Endothelial cell (in vitro differentiated cells): ENCODE results near the gene SINHCAF. TPM values are rescaled to one million over a fixed set of nuclear protein-coding genes. Genes with fewer than 3 reads are reported as not detected.
A peak's percentile ranks its signal among the peaks of the same experiment; 100 is the strongest.

ENCODE experiments used
- DNase-seq: peaks from one replicate; pipeline ENCODE4 v3.0.0; 2021; ENCODE audit warnings: low spot score
- H3K27ac Mint-ChIP-seq: one replicate; pipeline ENCODE4 v1.8.0; 2021; ENCODE audit warnings: mixed read lengths, inconsistent platforms; ENCODE audit not compliant: unreplicated experiment
- H3K27me3 Mint-ChIP-seq: one replicate; pipeline ENCODE4 v1.8.0; 2021; ENCODE audit warnings: mild to moderate bottlenecking, moderate library complexity, mixed read lengths, inconsistent platforms; ENCODE audit not compliant: unreplicated experiment
- H3K36me3 Mint-ChIP-seq: one replicate; pipeline ENCODE4 v1.8.0; 2021; ENCODE audit warnings: mild to moderate bottlenecking, low read depth, mixed read lengths, inconsistent platforms; ENCODE audit not compliant: unreplicated experiment
- H3K4me1 Mint-ChIP-seq: one replicate; pipeline ENCODE4 v1.8.0; 2021; ENCODE audit warnings: mild to moderate bottlenecking, mixed read lengths, inconsistent platforms; ENCODE audit not compliant: unreplicated experiment
- H3K4me3 Mint-ChIP-seq: one replicate; pipeline ENCODE4 v1.8.0; 2021; ENCODE audit warnings: mild to moderate bottlenecking, mixed read lengths, inconsistent platforms; ENCODE audit not compliant: unreplicated experiment
- H3K9me3 Mint-ChIP-seq: one replicate; pipeline ENCODE4 v1.8.0; 2021; ENCODE audit warnings: mixed read lengths, inconsistent platforms; ENCODE audit not compliant: unreplicated experiment
- total RNA-seq: library from RNA; stranded (reverse); fragmentation: NEBNext Ultra II Directional; extraction: Animal tissue kit (Norgen Biotek cat#: 25700); gene quantifications from one replicate; pipeline ENCODE4 v1.2.1, GENCODE V29; 2021; ENCODE audit not compliant: unreplicated experiment
- TF ChIP-seq, protein P1 (sequence below): fragments of 200-600 bp; sonication (generic); IDR thresholded peaks from one replicate; pipeline ENCODE4 v1.5.0; 2021; ENCODE audit warnings: antibody characterized with exemption; ENCODE audit not compliant: unreplicated experiment

The SINHCAF gene
- total RNA-seq, 1 donor from 2014 or later, result 205 TPM

DNA sequence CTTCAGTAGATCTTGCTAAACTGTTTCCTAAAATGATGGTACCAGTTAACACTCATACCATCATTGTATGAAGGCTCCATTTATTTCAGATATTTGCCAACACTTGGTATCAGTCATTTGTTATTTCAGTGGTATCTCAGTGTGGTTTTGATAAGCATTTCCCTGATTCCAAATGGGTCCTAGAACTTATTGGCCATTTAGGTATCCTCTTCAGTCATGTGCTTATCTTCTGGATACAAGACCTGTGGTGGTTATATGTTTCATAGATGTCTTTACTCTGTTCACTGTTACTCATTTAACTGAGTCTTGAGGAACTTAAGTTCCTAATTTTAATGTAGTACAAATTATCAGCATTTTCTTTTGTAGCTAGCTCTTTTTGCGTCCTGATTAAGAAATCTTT lies 13.5 kb downstream of the SINHCAF start:
- no peaks in the 10 kb centered on the region for H3K9me3 Mint-ChIP-seq
- TF ChIP-seq, protein P1, sequence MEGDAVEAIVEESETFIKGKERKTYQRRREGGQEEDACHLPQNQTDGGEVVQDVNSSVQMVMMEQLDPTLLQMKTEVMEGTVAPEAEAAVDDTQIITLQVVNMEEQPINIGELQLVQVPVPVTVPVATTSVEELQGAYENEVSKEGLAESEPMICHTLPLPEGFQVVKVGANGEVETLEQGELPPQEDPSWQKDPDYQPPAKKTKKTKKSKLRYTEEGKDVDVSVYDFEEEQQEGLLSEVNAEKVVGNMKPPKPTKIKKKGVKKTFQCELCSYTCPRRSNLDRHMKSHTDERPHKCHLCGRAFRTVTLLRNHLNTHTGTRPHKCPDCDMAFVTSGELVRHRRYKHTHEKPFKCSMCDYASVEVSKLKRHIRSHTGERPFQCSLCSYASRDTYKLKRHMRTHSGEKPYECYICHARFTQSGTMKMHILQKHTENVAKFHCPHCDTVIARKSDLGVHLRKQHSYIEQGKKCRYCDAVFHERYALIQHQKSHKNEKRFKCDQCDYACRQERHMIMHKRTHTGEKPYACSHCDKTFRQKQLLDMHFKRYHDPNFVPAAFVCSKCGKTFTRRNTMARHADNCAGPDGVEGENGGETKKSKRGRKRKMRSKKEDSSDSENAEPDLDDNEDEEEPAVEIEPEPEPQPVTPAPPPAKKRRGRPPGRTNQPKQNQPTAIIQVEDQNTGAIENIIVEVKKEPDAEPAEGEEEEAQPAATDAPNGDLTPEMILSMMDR, result no peak
- no peak for DNase-seq
- peaks cover 24% of the 10 kb centered on the region for H3K36me3 Mint-ChIP-seq
- H3K27ac Mint-ChIP-seq, result no peak overlapping the region
- peaks cover 3% of the 10 kb centered on the region for H3K27me3 Mint-ChIP-seq
- H3K4me1 Mint-ChIP-seq, result peaks cover 51% of the 10 kb centered on the region
- no peak overlapping the region for H3K4me3 Mint-ChIP-seq

DNA sequence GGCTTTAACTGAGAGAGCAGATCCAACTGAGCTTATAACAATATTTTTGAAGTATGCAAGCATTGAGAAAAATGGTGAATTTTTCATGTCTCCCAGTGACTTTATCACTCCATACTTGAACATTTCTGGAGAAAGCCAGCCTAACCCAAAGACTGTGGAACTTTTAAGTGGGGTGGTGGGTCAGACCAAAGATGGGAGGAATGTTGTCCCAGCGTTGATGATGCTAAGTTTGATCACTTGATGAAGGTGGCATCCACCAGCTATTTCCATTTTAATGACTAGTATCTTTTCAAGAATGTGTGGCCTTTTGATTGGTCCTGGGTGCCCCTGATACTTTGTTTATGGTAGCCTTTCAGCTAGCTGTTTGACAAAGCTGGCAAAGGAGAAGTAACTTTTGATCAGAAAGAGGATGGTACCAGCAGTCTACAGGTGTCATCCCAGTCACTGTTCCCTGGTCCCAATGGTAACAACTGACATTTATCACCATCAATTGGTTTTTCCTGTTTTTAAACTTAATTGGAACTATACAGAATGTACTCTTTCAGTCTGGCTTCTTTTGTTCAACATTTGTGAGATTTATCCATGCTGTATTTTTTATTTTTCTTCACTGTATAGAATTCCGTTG lies 14.2 kb downstream of the SINHCAF start:
- Mint-ChIP-seq H3K4me1 (peaks cover 48% of the 10 kb centered on the region), H3K27me3 (peaks cover 6% of the 10 kb centered on the region), H3K4me3 (peak overlapping the region; percentile 39), H3K27ac (peak overlapping the region; percentile 54), H3K36me3 (peaks cover 27% of the 10 kb centered on the region), H3K9me3 (no peaks in the 10 kb centered on the region)
- TF ChIP-seq, protein P1, result no peak
- DNase-seq, result no peak

DNA sequence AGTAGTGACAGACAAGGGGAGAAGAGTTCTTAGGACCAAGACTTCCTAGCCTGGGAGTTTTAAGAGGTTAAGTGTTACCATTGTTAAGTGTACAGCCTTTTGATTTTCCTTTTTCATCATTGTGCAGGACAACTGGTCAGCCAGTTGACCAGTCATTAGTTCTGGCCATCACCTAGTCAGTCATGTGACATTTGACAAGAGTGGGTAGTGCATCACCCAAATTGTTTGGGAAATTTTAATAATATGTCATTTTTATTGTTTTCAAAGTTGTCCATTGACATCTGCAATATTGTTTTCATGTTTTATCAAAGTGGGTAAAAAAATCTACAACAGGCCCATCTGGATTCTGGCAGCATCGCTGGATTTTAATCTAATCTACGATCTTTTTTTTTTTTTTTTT lies 15.5 kb downstream of the SINHCAF start:
- Mint-ChIP-seq H3K4me1 (peaks cover 48% of the 10 kb centered on the region), H3K36me3 (peaks cover 33% of the 10 kb centered on the region), H3K27me3 (peaks cover 6% of the 10 kb centered on the region), H3K4me3 (no peak overlapping the region), H3K27ac (peak overlapping the region; percentile 20), H3K9me3 (no peaks in the 10 kb centered on the region)
- DNase-seq, result no peak
- TF ChIP-seq, protein P1, result no peak

DNA sequence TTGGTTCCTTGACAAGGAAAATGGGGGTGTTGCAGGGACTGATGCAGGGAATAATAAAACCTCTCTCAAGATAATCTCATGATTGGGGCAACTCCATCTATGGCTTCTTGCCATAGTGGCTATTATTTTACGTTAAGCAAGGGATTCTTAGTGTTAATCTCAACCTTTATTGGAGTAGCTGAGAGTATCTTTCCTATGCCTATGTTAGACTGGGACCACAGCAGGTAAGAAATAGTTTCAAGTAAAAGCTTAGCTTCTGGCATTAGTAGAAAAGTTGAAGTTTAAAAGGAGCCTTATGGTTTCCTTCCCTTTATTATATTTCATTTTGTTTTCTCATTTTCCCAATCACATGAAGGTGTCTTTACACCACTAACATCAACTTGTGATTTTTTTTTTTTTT lies 16.7 kb downstream of the SINHCAF start:
- H3K9me3 Mint-ChIP-seq, result no peaks in the 10 kb centered on the region
- H3K36me3 Mint-ChIP-seq, result peaks cover 43% of the 10 kb centered on the region
- no peak overlapping the region for H3K27ac Mint-ChIP-seq
- TF ChIP-seq, protein P1, result no peak
- no peak for DNase-seq
- peaks cover 6% of the 10 kb centered on the region for H3K27me3 Mint-ChIP-seq
- peaks cover 42% of the 10 kb centered on the region for H3K4me1 Mint-ChIP-seq
- no peak overlapping the region for H3K4me3 Mint-ChIP-seq

DNA sequence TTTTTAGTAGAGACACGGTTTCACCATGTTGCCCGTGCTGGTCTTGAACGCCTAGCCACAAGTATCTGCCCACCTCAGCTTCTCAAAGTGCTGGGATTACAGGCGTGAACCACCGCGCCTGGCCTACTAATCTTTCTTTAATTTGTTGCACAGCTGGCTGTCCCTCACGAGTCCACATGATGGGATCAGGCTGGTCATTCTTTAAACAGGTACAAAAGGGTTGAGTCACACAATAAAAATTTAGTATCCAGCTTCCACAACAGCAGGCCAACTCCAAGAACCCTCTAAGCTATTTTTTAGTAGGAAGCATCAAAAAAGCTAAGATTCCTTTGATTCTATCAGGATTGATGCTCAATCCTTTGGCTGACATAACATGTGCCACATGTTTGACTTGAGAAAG lies 17.8 kb downstream of the SINHCAF start:
- Mint-ChIP-seq H3K27me3 (peaks cover 6% of the 10 kb centered on the region), H3K4me1 (peaks cover 43% of the 10 kb centered on the region), H3K4me3 (no peak overlapping the region), H3K36me3 (peaks cover 49% of the 10 kb centered on the region), H3K9me3 (no peaks in the 10 kb centered on the region), H3K27ac (no peak overlapping the region)
- no peak for DNase-seq
- TF ChIP-seq, protein P1, result no peak
